NCI-H146 treated with DMSO at 0.1 percent for 48 hours (cell line): ENCODE data around the gene PPP4R3A.
A peak's percentile ranks its signal among the peaks of the same experiment; 100 is the strongest.
"Not testable (repeated sequence)": the region's sequence is repeated elsewhere in the genome, so short reads cannot be mapped to it uniquely, and the experiment has no call there.

ENCODE experiments used
- DNase-seq: peaks from one replicate; lab custom pipeline; 2025; ENCODE audit not compliant: unreplicated experiment; lab: John Stamatoyannopoulos, UW

The PPP4R3A gene

DNA sequence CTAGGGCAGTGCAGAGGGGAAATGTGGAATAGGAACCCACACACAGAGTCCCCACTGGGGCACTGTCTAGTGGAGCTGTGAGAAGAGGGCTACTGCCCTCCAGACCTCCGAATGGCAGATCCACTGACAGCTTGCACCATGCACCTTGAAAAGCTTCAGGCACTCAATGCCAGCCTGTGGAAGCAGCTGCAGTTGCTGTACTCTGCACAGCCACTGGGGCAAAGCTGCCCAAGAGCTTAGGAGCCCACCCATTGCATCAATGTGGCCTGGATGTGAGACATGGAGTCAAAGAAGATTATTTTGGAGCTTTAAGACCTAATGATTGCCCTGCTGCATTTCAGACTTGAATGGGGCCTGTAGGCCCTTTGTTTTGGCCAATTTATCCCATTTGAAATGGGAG is 70.8 kb downstream of the PPP4R3A start:
- no peak for DNase-seq

DNA sequence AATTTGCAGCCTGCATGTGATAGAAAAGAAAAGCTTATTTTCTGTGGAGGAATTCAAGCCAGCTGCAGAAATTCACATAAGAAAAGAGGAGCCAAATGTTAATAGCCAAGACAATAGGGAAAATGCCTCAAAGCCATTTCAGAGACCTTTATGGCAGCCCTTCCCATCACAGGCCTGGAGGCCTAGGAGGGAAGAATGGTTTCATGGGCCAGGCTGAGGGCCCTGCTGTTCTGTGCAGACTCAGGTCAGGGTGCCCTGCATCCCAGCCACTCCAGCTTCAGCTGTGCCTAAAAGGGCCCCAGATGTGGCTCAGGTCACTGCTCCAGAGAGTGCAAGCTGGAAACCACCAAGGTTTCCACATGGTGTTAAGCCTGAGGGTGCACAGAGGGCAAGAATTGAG is 71.3 kb downstream of the PPP4R3A start:
- no peak for DNase-seq

- not testable (repeated sequence) for DNase-seq
Measured at GRCh38 chr14:91436266-91436665, 73.8 kb downstream of the PPP4R3A start.

- no peak for DNase-seq
Measured at GRCh38 chr14:91429385-91429784, 80.7 kb downstream of the PPP4R3A start.

- DNase-seq = not testable (repeated sequence)
Measured at GRCh38 chr14:91428931-91429330, 81.2 kb downstream of the PPP4R3A start.

DNA sequence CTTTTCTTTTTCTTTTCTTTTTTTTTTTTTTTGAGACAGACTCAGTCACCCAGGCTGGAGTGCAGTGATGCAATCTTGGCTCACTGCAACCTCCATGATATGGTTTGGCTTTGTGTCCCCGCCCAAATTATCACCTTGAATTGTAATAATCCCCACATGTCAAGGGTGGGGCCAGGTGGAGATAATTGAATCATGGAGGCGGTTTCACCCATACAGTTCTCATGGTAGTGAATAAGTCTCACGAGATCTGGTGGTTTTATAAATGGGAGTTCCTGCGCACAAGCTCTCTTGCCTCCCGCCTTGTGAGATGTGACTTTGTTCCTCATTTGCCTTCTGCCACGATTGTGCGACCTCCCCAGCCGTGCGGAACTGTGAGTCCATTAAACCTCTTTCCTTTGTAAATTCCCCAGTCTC is 84.6 kb downstream of the PPP4R3A start:
- not testable (repeated sequence) for DNase-seq

GRCh38 chr14:91424813-91425530 is 85.1 kb downstream of the PPP4R3A start:
- DNase-seq = no peak

- no peak for DNase-seq
Measured at GRCh38 chr14:91420686-91421085, 89.4 kb downstream of the PPP4R3A start.

GRCh38 chr14:91419451-91419850 is 90.7 kb downstream of the PPP4R3A start:
- no peak for DNase-seq

- no peak for DNase-seq
Measured at GRCh38 chr14:91419044-91419397, 91.1 kb downstream of the PPP4R3A start.

DNA sequence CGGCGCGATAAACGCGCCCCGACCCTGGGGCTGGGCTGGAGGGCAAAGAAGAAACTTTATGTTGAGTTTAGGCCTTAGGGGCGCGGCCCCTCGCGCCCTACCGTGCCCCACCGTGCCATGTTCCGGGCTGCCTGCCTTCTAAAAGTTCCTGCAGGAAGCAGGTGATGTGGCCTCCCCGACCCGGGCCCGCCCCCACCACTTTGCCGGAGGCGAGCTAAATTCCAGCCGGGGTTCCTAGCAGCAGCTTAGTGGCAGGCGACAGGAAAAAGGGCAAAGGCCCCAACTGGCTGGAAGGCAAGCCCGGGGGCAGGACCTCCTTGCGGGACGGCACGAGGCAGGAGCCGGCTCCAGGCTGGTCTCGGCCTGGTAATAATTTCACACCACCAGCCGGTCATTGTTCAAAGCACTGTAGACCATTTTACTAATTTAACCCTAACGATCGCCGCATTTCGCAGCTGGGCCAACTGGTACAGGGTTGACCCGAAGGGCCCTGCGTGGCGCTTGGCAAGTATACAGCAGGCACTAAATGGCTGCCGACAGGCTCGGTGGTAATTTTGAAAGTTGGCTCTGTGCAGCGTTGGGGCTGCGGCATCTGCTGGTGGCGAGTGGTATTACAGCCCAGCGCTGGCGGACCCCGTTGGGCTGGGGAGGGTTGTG is 91.6 kb downstream of the PPP4R3A start:
- DNase-seq = peak; percentile 36

DNA sequence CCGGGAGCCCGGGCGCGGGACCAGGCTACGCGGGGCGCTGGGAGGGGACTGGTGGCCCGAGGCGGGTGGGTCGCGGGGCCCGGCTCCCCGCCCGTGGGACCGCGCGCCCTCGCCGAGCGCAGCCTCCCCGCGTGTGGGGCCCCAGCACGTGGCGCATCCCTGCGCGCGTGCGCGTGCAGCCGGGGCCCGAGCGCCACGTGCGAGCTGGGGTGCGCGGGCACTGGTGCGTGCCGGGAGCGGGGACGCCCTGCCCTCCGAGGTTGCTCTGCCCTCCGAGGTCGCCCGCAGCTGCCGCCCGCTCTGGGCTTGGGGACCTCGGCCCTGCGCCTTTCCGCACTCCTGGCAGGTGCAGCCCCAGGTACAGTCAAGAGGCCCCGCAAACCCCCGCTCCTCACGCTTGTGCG is 92.1 kb downstream of the PPP4R3A start:
- DNase-seq = no peak

DNA sequence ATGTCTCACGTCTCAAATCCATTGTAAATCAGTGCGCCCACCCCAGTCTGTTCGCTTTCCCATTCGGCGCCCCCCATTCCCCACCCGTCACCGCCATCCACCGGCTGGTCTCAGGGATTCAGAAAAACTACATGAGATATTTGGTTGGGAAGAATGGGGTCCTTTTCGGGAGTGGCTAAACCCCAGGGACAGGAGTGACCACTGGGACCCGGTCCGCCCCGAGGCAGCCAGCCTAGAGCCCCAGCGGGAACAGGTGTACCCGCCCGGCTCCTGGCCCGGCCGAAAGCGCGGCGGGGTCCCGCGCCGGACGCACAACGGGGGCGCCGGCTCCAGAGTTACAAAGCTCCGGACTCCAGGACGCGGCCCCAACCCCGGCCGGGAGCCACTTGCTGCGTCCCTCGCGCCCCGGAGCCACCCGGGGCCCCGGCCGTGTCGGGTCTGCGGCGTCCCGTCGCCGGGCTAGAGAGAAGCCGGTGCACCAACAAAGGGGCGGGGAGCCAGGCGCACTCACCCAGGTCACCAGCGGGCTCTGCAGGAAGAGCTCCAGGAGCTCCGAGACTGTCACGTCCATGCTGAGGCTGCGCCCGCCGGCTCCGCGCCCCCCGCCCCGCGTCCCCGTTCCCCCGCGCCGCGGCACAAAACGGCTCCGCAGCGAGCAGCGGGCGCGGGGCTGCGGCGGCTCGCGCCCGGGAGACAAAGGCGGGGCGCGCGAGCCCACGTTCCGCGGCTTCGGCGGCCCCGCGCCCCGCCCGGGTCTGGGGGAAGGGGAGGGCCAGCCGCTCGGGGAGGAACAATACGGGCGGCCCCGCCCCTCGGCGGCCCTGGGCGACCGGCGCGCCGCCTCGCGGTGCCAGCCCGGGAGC is 92.8 kb downstream of the PPP4R3A start, which contains the start of gene CCDC88C:
CCDC88C (minus strand) TSS at position 701 of the 863 bp plus-strand sequence; CDS start at position 571, 130 bp downstream.
- DNase-seq = peak; percentile 20

GRCh38 chr14:91416744-91417119 is 93.4 kb downstream of the PPP4R3A start:
- DNase-seq = no peak

DNA sequence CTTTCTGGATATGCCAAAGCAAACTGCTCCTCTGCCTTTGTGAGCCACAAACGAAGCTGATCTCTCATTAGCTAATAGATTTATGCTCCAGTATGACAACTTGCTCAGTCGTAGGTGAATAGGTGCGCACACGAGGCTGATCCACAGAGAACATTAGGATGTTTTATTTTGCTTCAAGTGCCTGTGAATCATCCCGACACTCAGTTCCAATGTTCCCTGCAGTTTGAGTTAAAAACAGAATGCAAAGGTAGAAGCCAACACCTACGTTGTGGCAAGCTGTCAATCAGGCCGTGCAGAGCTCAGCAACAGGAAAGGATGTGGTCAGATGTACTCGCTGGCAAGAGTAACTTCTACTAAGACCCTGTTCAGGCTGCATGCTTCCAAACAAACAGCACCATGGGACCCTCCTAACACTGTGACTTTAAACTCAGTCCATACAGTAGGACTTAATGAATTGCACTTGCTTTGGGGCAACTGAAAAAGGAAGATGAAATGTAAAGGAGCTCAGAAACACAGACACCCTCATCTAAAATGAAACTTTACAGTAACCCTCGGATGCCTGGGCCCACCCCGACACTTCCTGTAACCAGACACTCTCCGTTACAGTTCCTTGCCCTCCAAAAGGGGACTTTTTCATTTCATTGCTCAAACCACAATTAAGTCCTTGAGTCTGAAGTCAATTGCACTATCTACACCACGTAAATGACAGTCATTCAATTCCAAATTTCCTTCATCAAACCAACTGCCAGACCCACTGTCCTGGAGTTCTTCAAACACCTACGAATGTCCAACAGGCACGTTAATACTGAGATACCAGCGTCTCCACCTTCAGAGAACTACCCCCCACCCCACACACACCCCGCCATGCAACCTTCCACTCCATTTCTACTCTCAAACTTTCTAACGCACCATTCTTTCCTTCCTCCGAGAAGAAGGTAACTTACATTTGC is 94.0 kb downstream of the PPP4R3A start:
- no peak for DNase-seq

DNA sequence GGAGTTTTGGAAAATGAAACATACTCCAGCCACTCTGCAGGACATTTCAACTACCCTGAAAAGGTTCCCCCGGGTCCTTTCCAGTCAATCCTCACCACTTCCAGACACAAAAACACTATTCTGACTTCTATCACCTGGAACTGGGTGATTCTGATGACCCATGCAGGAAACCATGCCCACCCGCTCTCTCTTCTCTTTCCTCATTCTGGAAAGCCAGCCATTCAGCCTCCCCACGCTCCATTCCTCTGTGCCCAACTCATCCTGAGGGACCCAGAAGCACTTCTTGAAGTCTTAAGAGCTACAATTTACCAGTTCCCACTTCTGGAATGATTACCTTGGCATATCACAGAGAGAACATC is 95.7 kb downstream of the PPP4R3A start:
- no peak for DNase-seq

DNA sequence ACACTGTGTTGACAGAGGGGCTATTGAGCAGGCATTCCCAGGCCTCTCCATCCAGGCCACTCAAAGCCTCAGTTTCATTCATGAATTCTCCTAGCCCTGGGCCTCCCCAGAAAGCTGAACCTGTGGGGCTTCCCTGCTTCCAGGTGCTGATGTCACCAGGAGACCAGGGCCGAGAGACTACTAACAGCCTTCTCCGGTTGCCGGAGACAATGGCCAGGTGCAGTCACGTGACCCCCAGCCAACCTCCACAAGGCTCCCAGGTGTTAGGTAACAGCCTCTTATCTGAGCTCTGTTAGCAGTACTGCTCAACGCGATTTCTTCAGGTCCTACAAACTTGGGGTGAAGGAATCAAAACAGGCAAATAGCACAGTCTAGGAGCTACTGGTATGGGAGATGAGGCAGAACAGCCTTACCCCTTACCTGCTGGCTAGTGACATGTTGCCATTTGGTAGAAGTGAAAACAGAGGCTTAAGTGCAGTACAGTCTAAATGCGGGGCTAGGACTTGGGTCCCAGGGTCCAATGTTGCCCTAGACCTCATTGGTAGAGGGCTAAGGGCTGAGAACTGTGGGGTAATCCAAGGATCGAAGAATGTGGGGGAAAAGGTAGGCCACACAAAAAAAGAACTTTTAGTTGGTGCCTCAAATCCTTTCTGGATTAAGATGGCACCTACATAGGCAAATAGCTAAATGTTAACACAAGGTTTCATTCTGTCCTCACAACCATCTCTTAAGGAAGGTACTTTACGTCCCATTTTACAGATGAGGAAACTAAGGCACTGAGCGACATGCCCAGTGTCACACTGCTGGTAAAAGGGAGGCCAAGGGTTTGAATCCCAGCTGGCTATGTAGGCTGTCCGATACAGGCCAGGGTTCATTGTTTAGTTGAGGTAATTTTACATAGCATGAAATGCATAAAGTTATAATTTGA is 96.3 kb downstream of the PPP4R3A start:
- peak; percentile 70 for DNase-seq

GRCh38 chr14:91412939-91413338 is 97.2 kb downstream of the PPP4R3A start:
- DNase-seq = no peak

GRCh38 chr14:91410771-91411536 is 99.2 kb downstream of the PPP4R3A start:
- no peak for DNase-seq
